ENCODE measurements around the gene PNMA1.

The PNMA1 gene

DNA sequence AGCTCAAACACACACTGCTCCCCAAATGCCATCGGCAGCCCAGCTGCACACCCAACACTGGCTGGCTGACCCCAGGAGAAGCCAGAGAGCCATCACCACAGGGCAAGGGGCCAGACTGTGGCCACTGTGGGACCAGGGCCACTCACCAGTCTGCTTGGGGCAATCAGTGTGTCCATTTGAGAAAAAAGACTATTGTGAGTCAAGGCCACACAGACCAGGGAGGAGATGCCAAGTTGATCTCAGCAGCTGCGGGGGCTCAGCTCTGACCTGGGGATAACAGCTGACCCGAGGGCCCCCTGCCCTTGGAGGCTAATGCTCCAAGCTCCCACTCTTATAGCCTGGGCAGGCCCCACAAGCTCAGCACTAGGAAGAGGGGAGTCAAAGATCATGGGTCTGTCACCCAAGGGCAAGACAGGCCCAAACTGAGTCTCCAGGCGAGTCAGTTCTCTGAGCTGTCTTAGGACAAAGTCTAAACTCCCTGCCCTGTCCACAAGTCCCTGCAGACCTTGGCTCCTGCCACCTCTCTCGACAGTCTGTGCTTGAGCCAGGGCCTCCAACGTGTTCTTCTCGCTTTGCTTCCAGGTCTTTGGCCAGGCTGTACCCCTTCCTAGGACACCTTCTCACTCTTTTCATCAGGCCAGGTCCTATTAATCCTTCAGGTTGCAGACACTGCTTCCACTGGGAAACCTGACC lies 30.1 kb upstream of the PNMA1 start:
- FAIRE-seq = peak; percentile 20
- DNase-seq (ENCODE audit: insufficient read length, low spot score) = no peak

DNA sequence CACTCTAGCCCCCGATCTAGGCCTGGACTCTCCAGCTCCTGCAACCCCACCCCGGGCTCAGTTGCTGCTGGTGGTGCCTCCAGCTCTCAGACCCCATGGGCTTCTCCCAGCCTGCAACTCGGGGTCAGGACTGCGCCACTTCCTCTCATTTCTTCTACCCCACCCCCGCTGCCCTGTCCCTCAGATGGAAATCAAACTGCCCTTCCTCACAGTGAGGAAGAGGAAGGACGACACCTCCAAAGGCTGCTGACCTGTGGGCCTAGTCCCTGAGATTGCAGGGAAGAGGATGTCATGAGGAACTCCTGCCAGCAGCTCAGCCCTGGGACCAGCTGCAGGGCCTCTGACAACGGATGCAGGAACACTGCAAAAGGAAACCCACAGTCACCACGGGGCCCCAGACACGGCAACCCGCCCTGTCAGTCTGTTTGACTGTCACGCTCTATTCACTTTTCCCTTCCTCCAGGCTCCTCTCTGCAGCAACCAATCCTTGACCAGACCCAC lies 29.3 kb upstream of the PNMA1 start:
- peak; percentile 95 for FAIRE-seq

More for the DNA sequence above, 30.1 kb upstream of the PNMA1 start:
- no peak for TF ChIP-seq POU2F2 (IDR thresholded peaks at IDR 0.05; ENCODE audit: low read depth, low read length)
- no peak for TF ChIP-seq POLR2A (IDR thresholded peaks at IDR 0.05; ENCODE audit: low read depth, low read length)
- no peak for TF ChIP-seq PAX5 (IDR thresholded peaks at IDR 0.05; ENCODE audit: insufficient read depth, low read length, severe bottlenecking)
- TF ChIP-seq SPI1 (IDR thresholded peaks at IDR 0.05; ENCODE audit: low read depth, low read length) = no peak
- no peak for TF ChIP-seq POLR2AphosphoS5 (IDR thresholded peaks at IDR 0.05; ENCODE audit: low read depth, low read length)
- no peak for TF ChIP-seq TAF1 (IDR thresholded peaks at IDR 0.05; ENCODE audit: low read depth, low read length)

DNA sequence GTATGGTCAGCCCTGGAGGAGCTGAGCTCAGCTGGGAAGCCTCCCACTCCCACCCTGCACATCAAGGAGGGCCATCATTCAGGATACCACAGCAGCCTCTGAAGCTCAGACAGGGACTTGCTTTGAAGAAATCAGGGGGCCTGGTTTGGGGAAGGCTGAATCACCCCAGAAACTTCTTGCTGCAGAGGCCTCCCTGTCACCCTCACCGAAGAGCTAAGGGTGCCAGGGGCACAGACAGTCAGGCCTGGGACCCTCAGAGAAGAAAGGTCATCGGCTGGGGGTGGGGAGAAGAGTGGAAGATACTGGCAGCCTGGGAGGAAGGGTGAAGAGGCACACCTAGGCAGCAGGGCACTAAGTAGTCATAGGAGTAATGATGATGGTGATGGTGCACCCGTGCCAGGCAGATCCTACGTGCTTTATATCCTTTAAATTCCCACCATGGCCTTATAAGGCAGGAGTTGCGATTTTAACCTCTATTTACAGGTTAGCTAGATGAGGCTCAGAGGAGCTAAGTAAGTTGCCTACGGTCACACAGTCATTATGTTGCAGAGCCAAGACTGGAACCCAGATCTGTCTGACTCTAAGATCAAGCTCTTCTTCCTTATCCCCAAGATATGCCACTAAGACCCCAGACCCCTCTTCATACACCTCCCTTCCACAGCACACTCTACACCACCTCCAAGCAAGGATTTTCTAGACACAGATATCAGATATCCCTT lies 28.5 kb upstream of the PNMA1 start:
- FAIRE-seq (peak; percentile 73), DNase-seq (ENCODE audit: insufficient read length, low spot score) (no peak)
- no peak for TF ChIP-seq POLR2AphosphoS5 (IDR thresholded peaks at IDR 0.05; ENCODE audit: low read depth, low read length)
- no peak for TF ChIP-seq POU2F2 (IDR thresholded peaks at IDR 0.05; ENCODE audit: low read depth, low read length)
- TF ChIP-seq PAX5 (IDR thresholded peaks at IDR 0.05; ENCODE audit: insufficient read depth, low read length, severe bottlenecking) = no peak
- TF ChIP-seq POLR2A (IDR thresholded peaks at IDR 0.05; ENCODE audit: low read depth, low read length) = no peak
- TF ChIP-seq TAF1 (IDR thresholded peaks at IDR 0.05; ENCODE audit: low read depth, low read length) = no peak
- TF ChIP-seq SPI1 (IDR thresholded peaks at IDR 0.05; ENCODE audit: low read depth, low read length) = no peak

More for the DNA sequence above, 29.3 kb upstream of the PNMA1 start:
- peak; percentile 56 for DNase-seq (ENCODE audit: insufficient read length, low spot score)
- peak; percentile 64 for TF ChIP-seq SPI1 (IDR thresholded peaks at IDR 0.05; ENCODE audit: low read depth, low read length)
- peak; percentile 19; the same call in 1 of the 2 replicates for TF ChIP-seq POLR2AphosphoS5 (IDR thresholded peaks at IDR 0.05; ENCODE audit: low read depth, low read length)
- peak; percentile 49 for TF ChIP-seq PAX5 (IDR thresholded peaks at IDR 0.05; ENCODE audit: insufficient read depth, low read length, severe bottlenecking)
- TF ChIP-seq POU2F2 (IDR thresholded peaks at IDR 0.05; ENCODE audit: low read depth, low read length) = no peak
- TF ChIP-seq POLR2A (IDR thresholded peaks at IDR 0.05; ENCODE audit: low read depth, low read length) = no peak; the same call in 1 of the 2 replicates
- no peak for TF ChIP-seq TAF1 (IDR thresholded peaks at IDR 0.05; ENCODE audit: low read depth, low read length)

- no peak for DNase-seq (ENCODE audit: insufficient read length, low spot score)
- peak; percentile 84 for FAIRE-seq
- peak; percentile 73 for TF ChIP-seq POLR2AphosphoS5 (IDR thresholded peaks at IDR 0.05; ENCODE audit: low read depth, low read length)
- TF ChIP-seq POU2F2 (IDR thresholded peaks at IDR 0.05; ENCODE audit: low read depth, low read length) = no peak
Measured at GRCh38 chr14:73741876-73742519, 27.8 kb upstream of the PNMA1 start.

- TF ChIP-seq POU2F2 (IDR thresholded peaks at IDR 0.05; ENCODE audit: low read depth, low read length) (no peak), SPI1 (IDR thresholded peaks at IDR 0.05; ENCODE audit: low read depth, low read length) (no peak), POLR2AphosphoS5 (IDR thresholded peaks at IDR 0.05; ENCODE audit: low read depth, low read length) (no peak), TAF1 (IDR thresholded peaks at IDR 0.05; ENCODE audit: low read depth, low read length) (no peak), PAX5 (IDR thresholded peaks at IDR 0.05; ENCODE audit: insufficient read depth, low read length, severe bottlenecking) (no peak), POLR2A (IDR thresholded peaks at IDR 0.05; ENCODE audit: low read depth, low read length) (no peak)
- peak; percentile 80 for FAIRE-seq
- peak; percentile 82 for DNase-seq (ENCODE audit: insufficient read length, low spot score)
Measured at GRCh38 chr14:73741386-73741875, 27.2 kb upstream of the PNMA1 start.

GRCh38 chr14:73740618-73741326 lies 26.6 kb upstream of the PNMA1 start:
- no peak for FAIRE-seq
- DNase-seq (ENCODE audit: insufficient read length, low spot score) = no peak
- TF ChIP-seq SPI1 (IDR thresholded peaks at IDR 0.05; ENCODE audit: low read depth, low read length) (no peak), PAX5 (IDR thresholded peaks at IDR 0.05; ENCODE audit: insufficient read depth, low read length, severe bottlenecking) (no peak), TAF1 (IDR thresholded peaks at IDR 0.05; ENCODE audit: low read depth, low read length) (no peak), POLR2AphosphoS5 (IDR thresholded peaks at IDR 0.05; ENCODE audit: low read depth, low read length) (no peak), POU2F2 (IDR thresholded peaks at IDR 0.05; ENCODE audit: low read depth, low read length) (no peak), POLR2A (IDR thresholded peaks at IDR 0.05; ENCODE audit: low read depth, low read length) (no peak)

- FAIRE-seq = no peak
- TF ChIP-seq POLR2AphosphoS5 (IDR thresholded peaks at IDR 0.05; ENCODE audit: low read depth, low read length) (no peak), PAX5 (IDR thresholded peaks at IDR 0.05; ENCODE audit: insufficient read depth, low read length, severe bottlenecking) (no peak), TAF1 (IDR thresholded peaks at IDR 0.05; ENCODE audit: low read depth, low read length) (no peak), SPI1 (IDR thresholded peaks at IDR 0.05; ENCODE audit: low read depth, low read length) (no peak), POU2F2 (IDR thresholded peaks at IDR 0.05; ENCODE audit: low read depth, low read length) (no peak), POLR2A (IDR thresholded peaks at IDR 0.05; ENCODE audit: low read depth, low read length) (no peak)
- DNase-seq (ENCODE audit: insufficient read length, low spot score) = no peak
Measured at GRCh38 chr14:73739899-73740617, 25.9 kb upstream of the PNMA1 start.
